HCT116 (cell line): ENCODE measurements around the gene KRT7.
"Not testable (repeated sequence)": the region's sequence is repeated elsewhere in the genome, so short reads cannot be mapped to it uniquely, and the experiment has no call there.

Experiments
- ATF3 ChIP-seq: IDR thresholded peaks from 2 replicates; pipeline ENCODE4 v1.6.1; 2012
- CEBPB ChIP-seq: IDR thresholded peaks from 2 replicates; pipeline ENCODE4 v1.6.1; 2012; ENCODE audit warnings: low read depth
- CTCF ChIP-seq, 3 experiments: fragments of 200-600 bp in 1 of 3; sonication (generic) in 1 of 3; IDR thresholded peaks in 2 of 3; conservative IDR thresholded peaks in 1 of 3; 2 replicates each; pipeline ENCODE4 v1.5.1; 2012 to 2017; ENCODE audit warnings: low read depth in 2 of 3, low read length in 2 of 3, antibody characterized with exemption in 1 of 3, borderline replicate concordance in 1 of 3, control low read depth in 1 of 3, mild to moderate bottlenecking in 1 of 3, mixed read lengths in 1 of 3, mixed run types in 1 of 3, moderate library complexity in 1 of 3; ENCODE audit not compliant: insufficient read depth in 1 of 3
- EZH2 ChIP-seq: fragments of 200-600 bp; sonication (generic); IDR thresholded peaks from 2 replicates; pipeline ENCODE4 v1.6.1; 2017; ENCODE audit warnings: antibody characterized with exemption, mixed run types
- EZH2phosphoT487 ChIP-seq: fragments of 200-600 bp; IDR thresholded peaks from 2 replicates; pipeline ENCODE4 v1.6.1; 2018; ENCODE audit warnings: antibody characterized with exemption, borderline replicate concordance
- JUND ChIP-seq: IDR thresholded peaks from 2 replicates; pipeline ENCODE4 v1.6.1; 2012
- MAX ChIP-seq: IDR thresholded peaks from 2 replicates; pipeline ENCODE4 v1.6.1; 2012
- POLR2A ChIP-seq: IDR thresholded peaks from 2 replicates; pipeline ENCODE4 v1.7.0; 2011; ENCODE audit warnings: borderline replicate concordance; ENCODE audit not compliant: insufficient read depth, insufficient read length; ENCODE audit errors: extremely low read depth
- REST ChIP-seq: IDR thresholded peaks from 2 replicates; pipeline ENCODE4 v1.6.1; 2012; ENCODE audit warnings: low read depth
- TCF7L2 ChIP-seq: IDR thresholded peaks from 2 replicates; pipeline ENCODE4 v1.7.0; 2011; ENCODE audit warnings: borderline replicate concordance, inconsistent platforms; ENCODE audit not compliant: insufficient read depth, insufficient read length; ENCODE audit errors: extremely low read depth
- ZBTB33 ChIP-seq: IDR thresholded peaks from 2 replicates; pipeline ENCODE4 v1.6.1; 2011; ENCODE audit warnings: mild to moderate bottlenecking, low read length, moderate library complexity; ENCODE audit not compliant: insufficient replicate concordance; ENCODE audit errors: extremely low read depth
- ZFX ChIP-seq: fragments of 450-650 bp; IDR thresholded peaks from 2 replicates; pipeline ENCODE4 v1.6.1; 2017
- ZNF274 ChIP-seq: fragments of 200-500 bp; sonication (Bioruptor generic); IDR thresholded peaks from 2 replicates; pipeline ENCODE4 v1.6.1; 2014; ENCODE audit warnings: mild to moderate bottlenecking, low read depth, low read length, inconsistent platforms

GRCh38 chr12:52257922-52258321, 24.9 kb downstream of the KRT7 start:
- TF ChIP-seq ZNF274; EZH2; REST; MAX; ATF3; CTCF (IDR thresholded peaks at IDR 0.05 in 2 of 3, conservative IDR thresholded peaks at IDR 0.05 in 1 of 3; ENCODE audit: borderline replicate concordance in 1 of 3, insufficient read depth in 1 of 3, low read depth in 2 of 3, low read length in 2 of 3); ZBTB33; TCF7L2; POLR2A; EZH2phosphoT487; ZFX; JUND; CEBPB: not testable (repeated sequence)
